GM23338 (cell line): Measurements from ENCODE around the gene MYCBP2. TPM values are rescaled to one million over a fixed set of nuclear protein-coding genes. Genes with fewer than 3 reads are reported as not detected.

Experiments used
- ATAC-seq: fragments of 200-7000 bp; cut with Tn5 transposase; 3 replicates; pipeline ENCODE4 v1.9.1; 2020
- DNase-seq: peaks from one replicate; pipeline ENCODE4 v3.0.0-alpha.2; 2015; ENCODE audit warnings: low spot score
- H2AFZ ChIP-seq: fragments of 200-600 bp; sonication (generic); 2 replicates; pipeline ENCODE4 v1.8.0; 2016; ENCODE audit warnings: antibody characterized with exemption, mild to moderate bottlenecking, moderate library complexity
- H3F3A ChIP-seq: fragments of 200-600 bp; sonication (generic); replicated peaks from 2 replicates; pipeline ENCODE4 v1.8.0; 2017; ENCODE audit warnings: antibody characterized with exemption, mixed run types, low read depth
- H3K27ac ChIP-seq: fragments of 200-600 bp; sonication (generic); 2 replicates; pipeline ENCODE4 v1.6.1; 2016; ENCODE audit warnings: low read depth
- H3K27me3 ChIP-seq: fragments of 200-600 bp; sonication (generic); 2 replicates; pipeline ENCODE4 v1.8.0; 2016; ENCODE audit warnings: mild to moderate bottlenecking, mixed run types, moderate library complexity; ENCODE audit not compliant: insufficient read depth
- H3K36me3 ChIP-seq: fragments of 200-600 bp; sonication (generic); 2 replicates; pipeline ENCODE4 v1.8.0; 2016; ENCODE audit warnings: mild to moderate bottlenecking; ENCODE audit not compliant: insufficient read depth
- H3K4me1 ChIP-seq: fragments of 200-600 bp; sonication (generic); 2 replicates; pipeline ENCODE4 v1.8.0; 2016; ENCODE audit warnings: mild to moderate bottlenecking, moderate library complexity; ENCODE audit not compliant: insufficient read depth
- H3K4me2 ChIP-seq: fragments of 200-600 bp; sonication (generic); 2 replicates; pipeline ENCODE4 v1.7.1; 2017; ENCODE audit warnings: mixed run types
- H3K4me3 ChIP-seq: fragments of 200-600 bp; sonication (generic); 2 replicates; pipeline ENCODE4 v1.6.1; 2016; ENCODE audit warnings: mixed run types
- H3K79me2 ChIP-seq: fragments of 200-600 bp; sonication (generic); replicated peaks from 2 replicates; pipeline ENCODE4 v1.8.0; 2017; ENCODE audit warnings: mild to moderate bottlenecking; ENCODE audit not compliant: insufficient read depth
- H3K9me2 ChIP-seq: fragments of 200-600 bp; sonication (generic); 2 replicates; pipeline ENCODE4 v1.8.0; 2017; ENCODE audit not compliant: insufficient read depth
- H4K20me1 ChIP-seq: fragments of 200-600 bp; sonication (generic); replicated peaks from 2 replicates; pipeline ENCODE4 v1.8.0; 2017; ENCODE audit warnings: mild to moderate bottlenecking; ENCODE audit not compliant: insufficient read depth
- H3K27ac Mint-ChIP-seq: 2 replicates; pipeline ENCODE4 v1.8.0; 2020; ENCODE audit warnings: inconsistent platforms, mild to moderate bottlenecking, moderate library complexity, mixed read lengths
- H3K27me3 Mint-ChIP-seq: 3 replicates; pipeline ENCODE4 v1.8.0; 2022; ENCODE audit warnings: low read depth, mild to moderate bottlenecking, moderate library complexity, mixed read lengths, inconsistent platforms; ENCODE audit not compliant: insufficient read depth, poor library complexity
- H3K36me3 Mint-ChIP-seq: 3 replicates; pipeline ENCODE4 v1.8.0; 2021; ENCODE audit warnings: low read depth, mild to moderate bottlenecking, inconsistent platforms, moderate library complexity, mixed read lengths
- H3K4me1 Mint-ChIP-seq: 3 replicates; pipeline ENCODE4 v1.8.0; 2020; ENCODE audit warnings: mild to moderate bottlenecking, inconsistent platforms, mixed read lengths
- H3K4me3 Mint-ChIP-seq: 3 replicates; pipeline ENCODE4 v1.8.0; 2021; ENCODE audit warnings: moderate library complexity, mild to moderate bottlenecking, inconsistent platforms, mixed read lengths
- H3K9me3 Mint-ChIP-seq: 3 replicates; pipeline ENCODE4 v1.8.0; 2020; ENCODE audit warnings: moderate library complexity, mild to moderate bottlenecking, inconsistent platforms, mixed read lengths
- CTCF ChIP-seq, 2 experiments: fragments of 200-600 bp in 1 of 2; sonication (generic) in 1 of 2; conservative IDR thresholded peaks; 2 replicates each; pipeline versions ENCODE4 v1.5.1 to v1.6.1; 2016 to 2017; ENCODE audit warnings: antibody characterized with exemption in 2 of 2, low read depth in 2 of 2, mild to moderate bottlenecking in 2 of 2, moderate library complexity in 1 of 2
- ETS1 ChIP-seq: IDR thresholded peaks from 2 replicates; pipeline ENCODE4 v1.6.1; 2016; ENCODE audit warnings: antibody characterized with exemption
- EZH2 ChIP-seq: fragments of 200-600 bp; sonication (generic); IDR thresholded peaks from one replicate; pipeline ENCODE4 v1.8.0; 2017; ENCODE audit warnings: antibody characterized with exemption, mild to moderate bottlenecking, low read depth; ENCODE audit not compliant: unreplicated experiment
- EZH2phosphoT487 ChIP-seq: fragments of 200-600 bp; sonication (generic); IDR thresholded peaks from one replicate; pipeline ENCODE4 v1.8.1; 2018; ENCODE audit warnings: antibody characterized with exemption; ENCODE audit not compliant: unreplicated experiment
- JUNB ChIP-seq: IDR thresholded peaks from one replicate; pipeline ENCODE4 v1.6.1; 2016; ENCODE audit warnings: antibody characterized with exemption; ENCODE audit not compliant: unreplicated experiment
- NANOG ChIP-seq: IDR thresholded peaks from 2 replicates; pipeline ENCODE4 v1.6.1; 2016; ENCODE audit warnings: antibody characterized with exemption, borderline replicate concordance
- POLR2AphosphoS5 ChIP-seq: IDR thresholded peaks from 2 replicates; pipeline ENCODE4 v1.6.1; 2016; ENCODE audit warnings: antibody characterized with exemption, low read depth
- STAT1 ChIP-seq: IDR thresholded peaks from one replicate; pipeline ENCODE4 v1.6.1; 2016; ENCODE audit warnings: antibody characterized with exemption; ENCODE audit not compliant: unreplicated experiment
- ZNF114 ChIP-seq: fragments of 250-450 bp; sonication (Bioruptor Pico); IDR thresholded peaks from 2 replicates; pipeline ENCODE4 v1.5.0; 2020; ENCODE audit warnings: mild to moderate bottlenecking, moderate library complexity
- ZNF331 ChIP-seq: fragments of 250-450 bp; sonication (Bioruptor Pico); IDR thresholded peaks from 2 replicates; pipeline ENCODE4 v1.5.0; 2020; ENCODE audit warnings: low read depth, mild to moderate bottlenecking, moderate library complexity
- ZNF462 ChIP-seq: fragments of 250-450 bp; sonication (Bioruptor Pico); IDR thresholded peaks from 2 replicates; pipeline ENCODE4 v1.5.0; 2020; ENCODE audit warnings: mild to moderate bottlenecking, moderate library complexity
- polyA plus RNA-seq: library from polyadenylated mRNA; unstranded; fragments of >200 nt; fragmentation: Nextera tagmentation; extraction: Ambion mirVana; gene quantifications from 2 replicates; pipeline ENCODE4 v1.2.1, GENCODE V29; 2016
- total RNA-seq: library from RNA; depleted of rRNA; stranded (reverse); fragments of >200 nt; shearing (Covaris generic); gene quantifications from 2 replicates; pipeline ENCODE4 v1.2.3, GENCODE V29; 2014

Gene MYCBP2
- total and polyA plus RNA-seq, 2 experiments from 2014 or later = 54.6 to 77.2 TPM

- no peak for TF ChIP-seq POLR2AphosphoS5
- no peak for TF ChIP-seq CTCF (conservative IDR thresholded peaks at IDR 0.05; ENCODE audit: low read depth in 2 of 2)
- no peak for TF ChIP-seq EZH2phosphoT487
- no peak for TF ChIP-seq STAT1
- no peak for TF ChIP-seq ZNF114 (CRISPR knock-in tag)
- no peak for TF ChIP-seq NANOG
- no peak for TF ChIP-seq JUNB
- TF ChIP-seq ZNF331 = no peak
- TF ChIP-seq EZH2 = no peak
- TF ChIP-seq ZNF462 (CRISPR knock-in tag) = no peak
- no peak for TF ChIP-seq ETS1
- H3K4me1 ChIP-seq = no peaks in the 10 kb centered on the region
- no peaks in the 10 kb centered on the region for H3K79me2 ChIP-seq
- H2AFZ ChIP-seq = no peak overlapping the region
- no peaks in the 10 kb centered on the region for H3K27me3 ChIP-seq
- Mint-ChIP-seq H3K4me1 (no peaks in the 10 kb centered on the region), H3K36me3 (peaks cover 4% of the 10 kb centered on the region; the same call in 2 of the 3 replicates), H3K27me3 (no peaks in the 10 kb centered on the region), H3K4me3 (no peak overlapping the region), H3K27ac (no peak overlapping the region), H3K9me3 (no peaks in the 10 kb centered on the region)
- DNase-seq = no peak
- no peaks in the 10 kb centered on the region for H4K20me1 ChIP-seq
- H3K36me3 ChIP-seq = peaks cover 4% of the 10 kb centered on the region; the same call in 1 of the 2 replicates
- H3K27ac ChIP-seq = no peak overlapping the region
- H3K9me2 ChIP-seq = no peaks in the 10 kb centered on the region
- no peak overlapping the region for H3K4me2 ChIP-seq
- ATAC-seq = no peak
- no peaks in the 10 kb centered on the region for H3F3A ChIP-seq
- no peak overlapping the region for H3K4me3 ChIP-seq
Measured at GRCh38 chr13:77267362-77267761, 59.5 kb downstream of the MYCBP2 start.
